Activated T-cell treated with anti-CD3 and anti-CD28 coated beads, Interleukin-2, amount 50 U/mL, for 4 hours (primary cell): ENCODE measurements around the gene INTS7. TPM values are rescaled to one million over a fixed set of nuclear protein-coding genes. Genes with fewer than 3 reads are reported as not detected.
"Not testable (repeated sequence)": the region's sequence is repeated elsewhere in the genome, so short reads cannot be mapped to it uniquely, and the experiment has no call there.

Source experiments
- ATAC-seq, 2 donors: fragments of 200-7000 bp; cut with Tn5 transposase; one replicate each; pipeline ENCODE4 v1.10.0; 2021
- DNase-seq: peaks from one replicate; pipeline ENCODE4 v3.0.0-alpha.2; 2020
- H3K27me3 Mint-ChIP-seq: one replicate; pipeline ENCODE4 v1.8.0; 2021; ENCODE audit warnings: low read depth, mixed read lengths
- H3K36me3 Mint-ChIP-seq: one replicate; pipeline ENCODE4 v1.8.0; 2022; ENCODE audit warnings: mixed read lengths; ENCODE audit not compliant: insufficient read depth
- H3K4me1 Mint-ChIP-seq: one replicate; pipeline ENCODE4 v1.8.0; 2021; ENCODE audit warnings: low read depth, mixed read lengths
- H3K4me3 Mint-ChIP-seq: one replicate; pipeline ENCODE4 v1.8.0; 2021; ENCODE audit warnings: mild to moderate bottlenecking, moderate library complexity, mixed read lengths
- H3K9me3 Mint-ChIP-seq: one replicate; pipeline ENCODE4 v1.8.0; 2021; ENCODE audit warnings: mixed read lengths
- total RNA-seq, 3 donors: library from RNA; stranded (reverse); gene quantifications; one replicate each; pipeline ENCODE4 v1.2.1, GENCODE V29; 2021

INTS7 gene
- total RNA-seq, 3 donors from 2014 or later, result 28.0 to 35.8 (median 29.5) TPM

DNA sequence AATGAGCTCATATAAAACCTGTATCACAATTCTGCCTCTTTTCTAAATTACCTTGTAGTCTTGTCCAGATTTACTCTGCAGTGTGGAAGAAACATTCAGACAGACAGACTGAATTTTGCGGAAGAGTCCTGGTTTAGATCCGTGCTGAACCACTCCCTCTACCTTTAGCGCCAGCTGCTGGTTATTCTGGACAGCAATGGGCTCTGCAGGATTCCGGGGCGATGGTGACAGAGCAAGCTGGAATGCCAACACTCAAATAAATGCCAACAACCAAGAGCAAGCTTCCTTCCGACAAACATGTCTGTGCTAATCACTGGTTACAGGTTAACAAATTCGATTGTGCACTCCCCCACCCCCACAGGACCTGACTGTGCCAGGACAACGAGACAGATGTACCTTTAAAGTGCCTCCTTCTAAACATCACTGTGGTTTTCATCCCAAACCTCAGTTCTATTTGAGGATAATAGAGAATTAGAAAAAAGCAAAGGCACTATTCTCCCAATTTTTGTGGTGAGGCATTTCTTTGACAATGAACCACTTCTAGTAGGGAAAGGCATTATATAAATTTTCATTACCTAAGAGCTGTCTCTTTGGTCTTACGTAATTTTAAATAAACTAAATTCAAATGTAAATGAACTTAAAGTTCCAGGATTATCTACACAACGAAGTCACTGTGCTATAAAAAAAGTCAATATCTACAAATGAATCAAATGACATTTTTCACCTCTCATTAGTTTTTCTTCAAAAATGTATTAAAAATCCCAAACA is 90.4 kb downstream of the INTS7 start:
- ATAC-seq (no peak), DNase-seq (no peak)
- no peaks in the 10 kb centered on the region for H3K27me3 Mint-ChIP-seq
- H3K4me1 Mint-ChIP-seq, result peaks cover 8% of the 10 kb centered on the region
- H3K9me3 Mint-ChIP-seq, result no peaks in the 10 kb centered on the region
- H3K36me3 Mint-ChIP-seq, result peaks cover 30% of the 10 kb centered on the region
- no peak overlapping the region for H3K4me3 Mint-ChIP-seq

DNA sequence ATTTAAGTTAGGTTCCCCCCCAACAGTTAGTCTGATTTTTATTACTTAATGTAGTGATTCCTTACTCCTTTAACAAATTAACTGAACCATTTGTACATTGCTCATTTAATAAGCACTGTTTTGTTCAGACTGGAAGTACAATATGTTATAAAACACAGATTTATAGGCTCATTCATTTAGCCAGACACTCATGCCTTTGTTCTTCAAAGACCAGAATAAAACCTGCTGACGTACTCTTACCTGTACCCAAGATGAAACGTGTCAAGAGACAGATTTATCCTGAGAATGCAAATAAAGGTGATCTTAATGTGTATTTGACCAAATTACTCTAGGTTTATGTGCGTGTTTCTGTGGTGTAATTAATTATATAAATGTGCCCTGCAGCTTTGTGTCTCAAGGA is 92.8 kb downstream of the INTS7 start:
- ATAC-seq (no peak), DNase-seq (no peak)
- Mint-ChIP-seq H3K4me3 (no peak overlapping the region), H3K9me3 (no peaks in the 10 kb centered on the region), H3K4me1 (peaks cover 28% of the 10 kb centered on the region), H3K27me3 (no peaks in the 10 kb centered on the region), H3K36me3 (peaks cover 26% of the 10 kb centered on the region)

DNA sequence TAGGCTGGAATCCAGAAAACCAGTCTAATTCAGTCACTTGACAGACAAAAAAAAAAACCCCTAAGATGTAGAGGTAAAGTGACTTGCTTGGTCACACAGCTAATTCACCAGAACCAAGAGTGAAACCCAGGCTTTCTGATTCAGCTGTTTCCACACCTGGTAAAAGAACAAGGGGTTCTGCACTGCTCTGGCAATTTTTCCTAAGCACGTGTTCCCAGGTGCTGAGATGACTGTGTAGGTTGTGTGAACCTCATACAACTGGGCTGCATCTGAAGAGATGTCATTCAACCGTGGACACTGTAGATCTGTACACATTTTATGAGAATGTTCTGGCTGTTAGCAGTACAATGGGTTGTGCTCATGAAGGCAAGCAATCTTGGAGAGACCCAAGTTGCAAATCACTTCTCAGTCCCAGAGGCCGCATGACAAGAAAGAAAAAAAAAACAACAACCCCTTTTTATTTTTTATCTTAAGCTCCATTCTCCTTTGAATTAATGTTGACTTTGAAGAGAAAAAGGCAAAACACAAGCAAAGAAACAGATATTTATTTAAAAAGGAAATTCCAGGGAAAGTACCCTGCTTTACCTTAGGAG is 95.4 kb downstream of the INTS7 start:
- Mint-ChIP-seq H3K36me3 (peaks cover 26% of the 10 kb centered on the region), H3K27me3 (no peaks in the 10 kb centered on the region), H3K4me1 (peaks cover 43% of the 10 kb centered on the region), H3K9me3 (no peaks in the 10 kb centered on the region), H3K4me3 (no peak overlapping the region)
- ATAC-seq, result peak; percentile 58 to 69
- DNase-seq, result no peak

DNA sequence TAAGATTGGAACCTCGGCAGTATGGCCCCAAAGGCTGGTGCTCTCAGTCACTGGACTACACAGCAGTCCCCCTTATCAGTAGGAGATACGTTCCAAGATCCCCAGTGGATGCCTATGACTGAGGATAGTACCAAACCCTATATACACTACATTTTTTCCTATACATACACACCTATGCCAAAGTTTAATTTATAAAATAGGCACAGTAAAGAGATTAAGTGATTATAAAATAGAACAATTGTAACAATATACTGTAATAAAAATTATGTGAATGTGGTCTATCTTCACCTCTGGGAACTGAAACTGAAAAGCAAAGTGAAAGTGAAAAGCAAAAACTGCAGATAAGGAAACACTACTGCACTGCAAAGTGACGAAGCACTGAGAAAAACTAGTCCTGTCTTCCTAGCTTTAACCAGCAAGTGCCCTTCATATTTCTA is 96.8 kb downstream of the INTS7 start:
- Mint-ChIP-seq H3K9me3 (no peaks in the 10 kb centered on the region), H3K36me3 (peaks cover 16% of the 10 kb centered on the region), H3K27me3 (no peaks in the 10 kb centered on the region), H3K4me3 (peak overlapping the region; percentile 36), H3K4me1 (peaks cover 49% of the 10 kb centered on the region)
- ATAC-seq (peak in 1 of 2 donors; percentile 23), DNase-seq (no peak)

DNA sequence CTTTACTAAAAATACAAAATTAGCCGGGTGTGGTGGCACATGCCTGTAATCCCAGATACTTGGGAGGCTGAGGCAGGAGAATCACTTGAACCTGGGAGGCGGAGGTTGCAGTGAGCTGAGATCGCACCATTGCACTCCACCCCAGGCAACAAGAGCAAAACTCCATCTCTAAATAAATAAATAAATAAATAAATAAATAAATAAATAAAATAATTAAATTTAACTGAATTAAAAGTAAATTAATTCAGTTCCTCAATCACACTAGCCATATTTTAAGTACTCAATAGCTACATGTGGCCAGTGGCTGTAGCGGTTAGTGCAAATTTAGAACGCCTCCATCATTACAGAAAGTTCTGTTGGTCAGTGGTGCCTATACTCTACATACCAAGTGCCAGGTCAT is 97.9 kb downstream of the INTS7 start:
- not testable (repeated sequence) for H3K9me3 Mint-ChIP-seq, ATAC-seq, H3K27me3 Mint-ChIP-seq, DNase-seq, H3K4me3 Mint-ChIP-seq
- Mint-ChIP-seq H3K36me3 (peaks cover 12% of the 10 kb centered on the region), H3K4me1 (peaks cover 49% of the 10 kb centered on the region)

DNA sequence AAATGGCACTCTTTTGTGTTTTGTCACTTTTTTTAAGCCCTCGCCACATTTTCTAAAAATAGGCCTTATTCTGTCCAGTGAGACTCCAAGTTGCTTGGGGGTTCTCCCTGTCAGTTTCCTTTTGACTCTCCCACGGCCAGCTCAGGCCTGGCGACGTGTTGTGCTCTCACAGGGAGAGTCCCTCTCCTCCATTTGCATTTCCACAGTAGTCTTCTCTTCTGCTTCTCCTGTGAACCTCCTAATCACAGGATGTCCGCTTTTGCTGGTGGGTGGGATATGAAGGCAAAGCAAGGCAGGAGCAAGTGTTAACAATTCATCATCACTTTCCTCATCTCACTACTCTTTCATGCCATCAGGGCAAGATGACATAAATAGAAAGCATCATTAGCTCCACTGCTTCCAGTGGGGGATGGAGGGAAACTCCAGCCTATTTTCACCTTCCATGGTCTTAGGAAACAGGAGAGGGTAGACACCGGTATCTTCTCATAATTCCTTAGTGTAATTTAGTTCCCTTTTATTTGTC is 99.8 kb downstream of the INTS7 start:
- H3K4me3 Mint-ChIP-seq, result peak overlapping the region; percentile 17

DNA sequence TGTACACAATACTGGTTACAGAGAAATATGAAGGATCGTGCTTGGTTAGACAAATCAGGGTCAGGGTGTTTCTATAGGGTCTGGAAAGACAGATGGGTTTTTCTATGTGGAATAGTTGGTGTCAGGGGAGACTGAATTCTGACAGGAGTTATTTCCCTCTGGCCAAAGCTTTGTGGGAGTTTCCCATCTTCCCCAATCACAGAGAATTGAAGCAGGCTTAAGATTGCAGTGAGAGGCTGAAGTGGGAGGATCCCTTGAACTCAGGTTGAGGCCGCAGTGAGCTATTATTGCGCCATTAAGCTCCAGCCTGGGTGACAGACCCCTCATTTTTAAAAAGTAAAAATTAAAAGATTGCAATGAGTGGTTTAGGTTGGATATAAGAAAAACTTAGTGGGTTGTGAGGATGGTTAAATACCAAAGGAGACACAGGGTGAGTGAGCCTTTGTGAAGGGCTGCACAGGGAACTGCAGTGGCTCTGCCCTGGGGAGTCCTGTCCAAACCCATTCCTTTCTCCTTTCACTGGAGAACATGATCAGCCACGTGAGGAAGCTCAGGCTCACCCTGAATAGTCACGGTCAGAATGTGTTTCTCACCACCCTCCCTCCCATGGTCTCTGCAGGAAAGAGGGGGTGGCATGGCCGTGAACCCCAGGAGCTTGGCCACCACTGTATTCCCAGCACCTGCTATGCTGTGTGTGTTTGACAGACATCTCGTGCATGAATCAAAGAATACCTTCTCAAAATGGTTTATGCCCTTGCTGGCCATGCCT is 101.2 kb downstream of the INTS7 start:
- Mint-ChIP-seq H3K36me3 (no peaks in the 10 kb centered on the region), H3K4me1 (peaks cover 35% of the 10 kb centered on the region), H3K4me3 (no peak overlapping the region), H3K27me3 (peaks cover 6% of the 10 kb centered on the region), H3K9me3 (no peaks in the 10 kb centered on the region)
- ATAC-seq, result no peak
- DNase-seq, result no peak

More for the DNA sequence above, 99.8 kb downstream of the INTS7 start:
- no peaks in the 10 kb centered on the region for H3K36me3 Mint-ChIP-seq
- peak; percentile 88 to 92 for ATAC-seq
- H3K4me1 Mint-ChIP-seq, result peaks cover 47% of the 10 kb centered on the region
- peaks cover 2% of the 10 kb centered on the region for H3K27me3 Mint-ChIP-seq
- DNase-seq, result no peak
- no peaks in the 10 kb centered on the region for H3K9me3 Mint-ChIP-seq

DNA sequence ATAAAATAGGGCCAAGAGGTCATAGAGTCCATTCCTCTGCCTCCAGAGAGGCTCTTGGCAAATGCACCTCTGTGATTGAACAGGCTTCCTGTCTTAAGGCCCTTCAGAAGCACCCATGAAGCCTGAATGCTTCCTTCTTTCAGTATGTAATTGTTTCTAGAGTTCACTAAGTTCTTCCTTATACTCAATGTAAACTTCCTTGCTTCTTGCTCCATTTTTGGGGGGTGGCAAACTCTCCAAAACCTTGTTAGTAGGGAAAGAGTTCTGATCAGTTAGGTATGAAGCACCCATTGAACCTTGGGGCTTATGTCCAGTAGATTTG is 102.5 kb downstream of the INTS7 start:
- no peak for ATAC-seq
- H3K9me3 Mint-ChIP-seq, result no peaks in the 10 kb centered on the region
- DNase-seq, result no peak
- peaks cover 9% of the 10 kb centered on the region for H3K27me3 Mint-ChIP-seq
- H3K4me3 Mint-ChIP-seq, result no peak overlapping the region
- H3K36me3 Mint-ChIP-seq, result no peaks in the 10 kb centered on the region
- peaks cover 23% of the 10 kb centered on the region for H3K4me1 Mint-ChIP-seq

DNA sequence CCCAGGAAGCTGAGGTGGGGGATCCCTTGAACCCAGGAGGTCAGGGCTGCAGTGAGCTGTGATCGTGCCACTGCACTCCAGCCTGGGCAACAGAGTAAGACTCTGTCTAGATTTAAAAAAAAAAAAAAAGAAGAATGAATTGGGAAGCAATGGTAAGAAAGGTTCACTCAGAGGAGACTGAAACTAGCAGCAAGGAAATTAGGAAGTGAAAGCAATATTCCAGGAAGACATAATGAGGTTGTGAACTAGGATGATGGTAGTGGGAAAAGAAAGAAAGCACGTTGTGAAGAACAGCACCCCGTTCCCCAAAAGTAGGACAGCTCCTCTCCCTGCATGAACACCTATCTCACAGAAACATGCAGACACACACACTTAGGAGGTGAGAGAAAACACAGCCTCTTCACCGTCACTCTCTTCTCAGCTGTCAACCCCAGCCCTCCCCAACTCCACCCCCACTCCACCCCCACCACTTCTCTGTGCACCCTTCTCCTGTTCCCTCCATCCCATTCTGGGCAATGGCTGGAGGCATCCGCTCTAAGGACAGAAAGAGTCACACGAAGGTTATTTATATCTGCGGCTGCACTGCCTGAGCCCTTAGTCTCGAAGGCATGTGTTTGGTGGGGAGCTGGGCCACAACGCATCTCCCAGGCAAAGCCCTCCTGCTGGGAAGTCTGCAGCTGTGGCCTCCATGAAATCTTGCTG is 103.0 kb downstream of the INTS7 start:
- ATAC-seq (no peak), DNase-seq (no peak)
- H3K4me1 Mint-ChIP-seq, result peaks cover 22% of the 10 kb centered on the region
- no peak overlapping the region for H3K4me3 Mint-ChIP-seq
- H3K36me3 Mint-ChIP-seq, result no peaks in the 10 kb centered on the region
- no peaks in the 10 kb centered on the region for H3K9me3 Mint-ChIP-seq
- H3K27me3 Mint-ChIP-seq, result peaks cover 9% of the 10 kb centered on the region

DNA sequence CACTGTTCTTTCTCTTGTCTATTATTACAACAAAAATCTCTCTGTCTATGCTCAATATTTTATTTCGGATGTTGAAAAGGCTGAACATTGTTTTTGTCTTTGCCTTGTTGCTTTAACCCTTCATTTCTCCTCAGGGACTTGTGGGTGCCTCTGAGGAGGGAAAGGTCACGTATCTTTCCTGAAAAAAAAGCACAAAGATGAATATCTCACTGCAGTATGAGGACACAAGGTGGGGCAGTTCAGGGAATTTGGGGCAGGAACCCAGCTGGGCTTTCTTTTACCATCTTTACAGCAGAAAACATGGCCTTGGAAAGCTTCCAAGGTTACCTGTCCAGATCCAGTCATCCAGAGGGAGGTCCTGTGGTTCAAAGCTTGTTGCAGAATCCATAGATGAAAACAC is 105.7 kb downstream of the INTS7 start:
- no peaks in the 10 kb centered on the region for H3K36me3 Mint-ChIP-seq
- ATAC-seq (no peak), DNase-seq (no peak)
- peaks cover 5% of the 10 kb centered on the region for H3K4me1 Mint-ChIP-seq
- no peak overlapping the region for H3K4me3 Mint-ChIP-seq
- H3K27me3 Mint-ChIP-seq, result peaks cover 9% of the 10 kb centered on the region
- H3K9me3 Mint-ChIP-seq, result no peaks in the 10 kb centered on the region

DNA sequence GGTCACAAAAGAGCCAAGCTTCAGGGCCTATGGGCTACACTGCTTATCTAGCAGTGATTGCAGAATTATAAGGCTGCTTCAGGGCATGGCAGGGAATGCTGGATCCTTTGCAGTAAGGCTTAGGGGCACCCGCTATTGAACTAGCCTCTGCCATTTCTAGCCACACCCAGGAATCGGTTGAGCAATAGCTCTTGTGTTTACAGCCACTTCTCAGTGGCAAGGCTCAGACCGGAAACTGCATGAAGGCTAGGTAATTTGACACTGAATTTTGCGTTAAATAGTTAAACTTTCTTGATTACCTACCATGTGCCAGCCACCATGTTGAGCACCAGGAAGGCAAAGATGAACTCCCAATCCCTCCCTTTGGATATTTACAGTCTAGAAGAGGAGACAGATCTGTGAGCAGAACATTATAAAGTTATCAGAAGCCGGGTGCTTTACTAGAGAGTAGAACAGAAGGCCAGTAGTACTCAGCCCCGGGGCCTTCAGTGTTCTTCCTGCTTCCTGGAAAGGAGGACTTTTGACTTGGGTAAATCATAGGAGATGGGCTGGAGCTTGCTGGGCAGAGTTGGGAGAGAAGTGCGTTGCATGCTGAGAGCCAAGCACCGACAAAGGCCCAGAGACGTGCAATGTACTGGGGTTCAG is 106.2 kb downstream of the INTS7 start:
- no peak for ATAC-seq

DNA sequence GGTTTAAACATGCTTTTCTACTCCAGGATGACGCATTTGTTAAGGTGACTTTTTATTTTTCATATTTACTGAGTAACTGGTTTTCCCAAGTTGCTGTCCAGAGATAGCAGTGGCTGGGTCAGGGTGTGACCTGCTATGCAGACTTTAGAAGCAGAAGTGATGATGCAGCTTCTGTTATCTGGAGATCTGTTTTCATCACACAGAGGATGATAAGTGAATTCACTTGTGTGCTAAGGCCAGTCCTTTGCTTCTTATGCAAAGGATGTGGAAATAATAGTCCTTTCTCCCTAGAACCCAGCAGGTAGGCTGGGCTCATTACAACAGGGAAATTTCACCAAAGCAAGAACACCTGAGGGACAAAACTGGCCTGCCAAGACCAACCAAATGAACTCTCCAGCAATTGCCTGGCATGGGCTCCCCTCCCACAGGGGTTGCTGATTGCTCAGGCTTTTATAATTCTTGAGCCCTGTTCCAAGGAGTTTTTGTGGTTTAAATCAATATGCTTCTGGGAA is 107.0 kb downstream of the INTS7 start:
- Mint-ChIP-seq H3K36me3 (no peaks in the 10 kb centered on the region), H3K9me3 (no peaks in the 10 kb centered on the region), H3K4me1 (no peaks in the 10 kb centered on the region), H3K4me3 (no peak overlapping the region), H3K27me3 (peaks cover 9% of the 10 kb centered on the region)
- ATAC-seq (no peak), DNase-seq (no peak)

More for the DNA sequence above, 106.2 kb downstream of the INTS7 start:
- H3K4me1 Mint-ChIP-seq, result no peaks in the 10 kb centered on the region
- H3K9me3 Mint-ChIP-seq, result no peaks in the 10 kb centered on the region
- DNase-seq, result no peak
- peaks cover 9% of the 10 kb centered on the region for H3K27me3 Mint-ChIP-seq
- no peaks in the 10 kb centered on the region for H3K36me3 Mint-ChIP-seq
- H3K4me3 Mint-ChIP-seq, result no peak overlapping the region

DNA sequence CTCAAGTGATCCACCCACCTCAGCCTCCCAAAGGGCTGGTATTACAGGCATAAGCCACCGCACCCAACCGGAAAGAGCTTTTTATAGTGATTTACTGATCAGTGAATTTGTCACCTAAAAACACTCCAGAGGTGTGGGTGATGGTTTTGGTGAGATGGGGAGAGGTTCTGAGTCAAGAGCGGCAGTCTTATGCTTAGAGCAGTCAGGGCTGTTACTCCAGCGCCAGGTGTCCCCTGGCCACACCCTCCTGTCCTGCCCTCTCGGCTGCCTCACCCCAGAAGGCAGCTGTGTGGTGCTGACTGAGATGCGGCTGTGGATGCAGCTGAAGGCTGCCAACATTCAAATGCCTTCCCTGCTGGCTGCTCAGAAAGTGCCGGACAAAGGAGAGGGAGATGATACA is 110.3 kb downstream of the INTS7 start:
- Mint-ChIP-seq H3K36me3 (no peaks in the 10 kb centered on the region), H3K4me3 (no peak overlapping the region), H3K4me1 (no peaks in the 10 kb centered on the region), H3K27me3 (peaks cover 7% of the 10 kb centered on the region), H3K9me3 (no peaks in the 10 kb centered on the region)
- ATAC-seq (peak in 1 of 2 donors; percentile 41), DNase-seq (no peak)
